Measurements from ENCODE around the gene CCZ1.
"Not testable (repeated sequence)": the region's sequence is repeated elsewhere in the genome, so short reads cannot be mapped to it uniquely, and the experiment has no call there.

The CCZ1 gene

DNA sequence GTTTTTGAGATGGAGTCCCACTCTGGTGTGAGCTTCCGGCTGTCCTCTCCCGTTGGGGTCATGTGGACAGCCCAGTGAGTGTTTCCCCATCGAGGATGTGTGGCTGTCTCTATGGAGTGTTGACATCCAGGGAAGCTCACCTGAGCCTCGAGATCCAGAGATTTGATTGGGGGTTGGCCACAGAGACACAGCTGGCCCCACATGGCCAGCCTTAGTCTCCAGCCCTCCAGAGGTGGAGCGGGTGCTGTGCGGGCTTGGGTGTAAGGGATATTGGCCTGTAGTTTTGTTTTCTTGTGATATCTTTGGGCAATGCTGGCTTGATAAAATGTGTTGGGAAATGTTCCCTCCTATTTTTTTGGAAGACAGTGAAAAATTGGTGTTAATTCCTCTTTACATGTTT lies 18.0 kb downstream of the CCZ1 start:
- DNase-seq = not testable (repeated sequence)

DNA sequence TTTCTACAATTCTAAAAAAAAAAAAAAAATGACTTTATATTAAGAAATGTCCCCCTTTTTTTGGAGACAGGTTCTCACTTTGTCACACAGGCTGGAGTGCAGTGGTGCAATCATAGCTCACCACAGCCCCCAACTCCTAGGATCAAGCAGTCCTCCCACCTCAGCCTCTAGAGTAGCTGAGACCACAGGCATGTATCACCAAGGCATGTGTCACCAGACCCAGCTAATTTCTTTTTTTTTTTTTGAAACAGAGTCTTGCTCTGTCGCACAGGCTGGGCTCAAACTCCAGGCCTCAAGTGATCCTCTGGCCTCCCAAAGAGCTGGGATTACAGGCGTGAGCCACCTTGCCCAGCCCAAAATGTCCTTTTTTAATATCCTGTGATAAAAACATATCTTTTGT lies 25.6 kb downstream of the CCZ1 start:
- DNase-seq = not testable (repeated sequence)

DNA sequence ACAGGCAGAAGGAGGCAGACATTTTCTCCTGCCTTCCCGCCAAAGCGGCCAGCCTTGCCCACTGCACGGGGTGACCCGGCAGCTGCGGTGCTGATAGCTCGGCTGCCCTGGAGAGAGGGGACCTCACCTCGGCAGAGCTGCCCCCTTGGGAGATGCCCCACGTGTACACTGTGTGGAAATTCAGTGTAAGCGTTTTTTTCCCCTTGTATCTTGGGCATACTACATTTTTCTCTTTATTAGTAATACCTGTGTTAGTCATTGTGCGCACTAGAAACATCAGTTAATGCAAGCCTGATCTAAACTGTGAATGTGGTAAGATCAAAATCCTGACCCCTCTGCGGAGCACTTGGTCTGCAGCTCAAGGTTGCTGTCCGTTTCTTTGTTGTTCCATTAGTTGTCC lies 26.1 kb downstream of the CCZ1 start:
- not testable (repeated sequence) for DNase-seq

DNA sequence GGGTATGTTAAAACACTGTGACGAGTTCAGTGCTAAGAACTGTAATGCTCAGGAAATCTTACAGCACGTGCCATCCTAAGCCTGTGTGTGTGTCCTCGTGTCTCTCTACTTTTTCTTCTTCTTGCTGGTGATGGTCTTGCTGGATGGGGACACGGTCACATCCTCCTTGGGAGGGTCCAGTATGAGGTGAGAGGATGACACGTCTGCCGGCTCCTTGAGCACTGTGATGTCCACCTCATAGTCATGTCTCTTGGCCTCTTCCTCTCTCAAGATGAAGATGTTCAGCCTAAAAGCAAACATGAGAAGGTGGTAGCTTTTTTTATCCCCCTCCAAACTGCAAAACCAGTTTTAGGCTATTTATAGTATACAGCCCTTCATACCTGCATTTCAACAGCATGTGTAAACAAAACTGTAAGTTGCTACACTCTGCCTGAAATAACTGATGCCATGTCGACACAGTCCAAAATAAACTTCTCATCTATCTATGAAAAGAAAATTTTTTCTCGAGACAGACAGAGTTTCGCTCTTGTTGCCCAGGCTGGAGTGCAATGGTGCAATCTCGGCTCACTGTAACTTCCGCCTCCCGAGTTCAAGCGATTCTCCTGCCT lies 27.8 kb downstream of the CCZ1 start:
- not testable (repeated sequence) for DNase-seq

DNA sequence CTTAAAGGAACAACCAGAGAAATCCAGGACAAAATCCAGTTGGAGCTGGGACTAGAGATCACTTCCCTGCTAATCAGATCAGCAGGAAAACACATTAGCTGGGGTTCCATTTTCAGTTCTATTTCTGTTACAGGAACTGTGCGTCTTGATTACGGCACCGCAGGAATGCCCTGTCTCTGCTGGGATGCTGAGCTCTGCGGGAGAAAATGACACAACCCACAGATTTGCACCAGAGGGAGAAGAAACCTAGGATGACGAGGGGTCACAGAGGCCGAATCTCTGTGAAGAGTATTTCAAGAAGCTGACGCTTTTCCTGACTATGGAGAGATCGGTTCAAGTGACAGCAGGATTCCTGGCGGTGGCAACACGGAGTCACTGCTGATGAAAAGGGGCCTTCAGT lies 31.8 kb downstream of the CCZ1 start:
- not testable (repeated sequence) for DNase-seq

DNA sequence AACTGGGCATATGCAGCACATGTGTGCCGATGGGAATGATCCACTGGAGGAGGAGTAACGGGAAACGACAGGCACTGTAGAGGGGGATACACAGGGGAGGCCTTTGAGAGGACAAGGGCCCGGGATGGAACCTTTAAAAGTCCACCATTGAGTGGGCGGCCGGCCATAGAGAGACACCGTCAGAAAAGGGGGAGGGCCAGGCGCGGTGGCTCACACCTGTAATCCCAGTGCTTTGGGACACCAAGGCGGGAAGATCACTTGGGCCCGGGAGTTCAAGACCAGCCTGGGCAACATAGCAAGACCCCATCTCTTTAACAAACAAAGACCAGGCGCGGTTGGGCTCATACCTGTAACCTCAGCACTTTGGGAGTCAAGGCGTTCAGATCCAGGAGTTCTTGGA lies 32.7 kb downstream of the CCZ1 start:
- DNase-seq = not testable (repeated sequence)

DNA sequence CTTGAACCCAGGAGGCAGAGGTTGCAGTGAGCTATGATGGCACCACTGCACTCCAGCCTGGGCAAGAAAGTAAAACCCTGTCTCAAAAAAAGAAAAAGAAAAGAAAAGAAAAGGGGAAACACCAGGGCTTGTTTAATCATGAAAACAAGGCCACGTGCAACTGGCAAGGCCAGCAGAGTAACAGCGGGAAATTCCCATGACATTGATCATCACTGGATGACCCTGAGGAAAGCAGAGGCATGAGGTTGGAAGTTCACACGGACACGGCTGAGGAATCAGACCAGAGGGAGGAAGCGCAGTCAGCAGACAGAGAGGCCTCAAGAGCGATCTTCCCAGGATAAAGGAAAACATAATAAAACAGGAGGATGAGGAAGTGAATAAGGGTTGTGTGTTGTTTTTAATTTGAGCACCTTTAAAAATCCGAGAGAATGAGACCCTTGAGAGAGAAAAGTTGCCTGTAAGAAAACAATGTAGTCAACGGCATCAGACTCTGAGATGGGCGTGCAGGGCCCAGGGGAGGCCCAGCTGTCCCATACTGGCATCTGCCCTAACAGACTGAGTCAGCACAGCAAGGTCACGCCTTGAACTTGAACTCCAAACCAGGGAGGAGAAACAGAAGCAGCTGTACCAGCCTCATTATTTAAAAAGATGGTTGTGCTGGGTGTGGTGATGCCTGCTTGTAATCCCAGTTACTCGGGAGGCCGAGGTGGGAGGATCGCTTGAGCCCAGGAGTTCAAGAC lies 33.5 kb downstream of the CCZ1 start:
- not testable (repeated sequence) for DNase-seq

DNA sequence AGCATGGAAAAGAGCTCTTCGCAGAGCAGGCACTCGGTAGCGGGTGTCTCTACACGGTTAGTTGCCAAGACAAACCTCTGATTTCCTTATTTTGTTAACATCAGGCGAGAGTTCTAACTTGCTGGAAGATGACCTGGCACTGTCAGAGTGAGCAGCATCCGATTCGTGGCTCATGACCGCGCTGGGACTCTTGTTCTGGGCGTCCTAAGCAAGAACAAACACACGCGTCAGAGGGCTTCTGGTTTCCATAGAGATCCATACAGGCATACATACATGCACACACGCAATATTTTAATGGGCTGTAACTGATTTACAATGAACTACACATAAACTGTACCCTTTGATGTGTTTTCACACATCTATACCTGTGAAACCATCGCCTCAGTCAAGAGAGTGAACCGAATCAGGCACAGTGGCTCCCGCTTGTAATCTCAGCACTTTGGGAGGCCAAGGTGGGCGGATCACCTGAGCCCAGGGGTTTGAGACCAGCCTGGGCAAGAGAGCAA lies 36.5 kb downstream of the CCZ1 start:
- not testable (repeated sequence) for DNase-seq

DNA sequence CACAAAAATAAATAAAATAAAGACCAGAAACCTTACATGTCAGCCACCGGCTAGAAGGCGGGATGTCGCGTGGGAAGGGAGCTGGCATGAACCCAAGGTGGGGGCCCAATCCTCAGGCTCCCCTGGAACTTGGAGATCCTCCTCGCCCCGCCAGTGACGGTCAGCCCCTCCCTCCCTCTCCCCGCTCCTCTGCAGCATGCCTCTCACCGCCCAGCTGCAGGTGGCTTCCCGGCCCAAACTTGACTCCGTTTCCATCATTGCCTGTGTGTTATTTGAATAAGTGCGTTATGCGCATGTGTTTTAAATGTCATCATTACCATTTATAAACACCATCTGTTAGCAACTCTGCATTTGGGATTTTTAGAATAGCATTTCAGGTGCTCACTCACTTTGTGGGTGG lies 64.7 kb downstream of the CCZ1 start:
- not testable (repeated sequence) for DNase-seq

DNA sequence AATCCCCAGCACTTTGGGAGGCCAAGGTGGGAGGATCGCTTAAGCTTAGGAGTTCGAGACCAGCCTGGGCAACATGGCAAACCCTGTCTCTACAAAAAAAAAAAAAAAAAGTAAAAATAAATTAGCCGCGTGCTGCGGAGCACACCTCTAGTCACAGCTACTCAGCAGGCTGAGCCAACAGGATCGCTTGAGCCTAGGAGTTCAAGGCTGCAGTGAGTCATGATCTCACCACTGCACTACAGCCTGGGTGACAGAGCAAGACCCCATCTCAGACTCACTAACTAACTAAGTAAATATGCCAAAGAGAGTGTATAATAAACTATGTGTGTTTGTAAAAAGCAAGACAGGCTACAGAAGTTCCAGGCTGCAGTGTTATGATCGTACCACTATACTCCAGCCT lies 65.3 kb downstream of the CCZ1 start:
- DNase-seq = not testable (repeated sequence)

DNA sequence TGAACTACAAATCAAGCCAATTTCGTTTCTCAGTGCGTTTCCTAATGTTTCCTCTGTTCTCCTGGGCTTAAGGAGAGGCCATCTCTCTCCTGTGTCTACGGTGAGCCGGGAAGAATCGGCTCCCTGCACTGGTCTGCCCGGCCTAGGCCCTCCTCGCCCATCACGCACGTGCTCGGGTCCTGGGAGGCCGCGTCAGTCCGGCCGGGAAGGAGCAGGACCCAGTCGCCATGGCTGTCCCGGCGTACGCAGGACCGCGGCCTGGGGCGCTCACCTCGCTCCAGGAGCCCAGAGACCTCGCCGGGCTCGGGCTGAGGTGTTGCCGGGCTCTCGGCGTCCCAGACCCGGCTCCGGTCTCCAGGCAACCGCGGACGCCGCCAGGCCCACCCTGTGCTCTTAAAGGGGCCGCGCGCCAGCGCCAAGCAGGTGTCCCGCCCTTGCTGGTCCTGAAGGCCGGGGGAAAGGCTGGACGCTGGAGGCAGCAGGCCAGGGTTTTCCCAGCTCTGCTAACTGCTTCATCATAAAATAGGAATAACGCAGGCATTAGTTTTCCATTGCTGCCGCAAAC lies 71.9 kb downstream of the CCZ1 start, which contains the start of gene RSPH10B:
RSPH10B (minus strand) TSS at position 343 of the 565 bp plus-strand sequence. CDS start 3,573 bp downstream, outside the sequence.
- not testable (repeated sequence) for DNase-seq

DNA sequence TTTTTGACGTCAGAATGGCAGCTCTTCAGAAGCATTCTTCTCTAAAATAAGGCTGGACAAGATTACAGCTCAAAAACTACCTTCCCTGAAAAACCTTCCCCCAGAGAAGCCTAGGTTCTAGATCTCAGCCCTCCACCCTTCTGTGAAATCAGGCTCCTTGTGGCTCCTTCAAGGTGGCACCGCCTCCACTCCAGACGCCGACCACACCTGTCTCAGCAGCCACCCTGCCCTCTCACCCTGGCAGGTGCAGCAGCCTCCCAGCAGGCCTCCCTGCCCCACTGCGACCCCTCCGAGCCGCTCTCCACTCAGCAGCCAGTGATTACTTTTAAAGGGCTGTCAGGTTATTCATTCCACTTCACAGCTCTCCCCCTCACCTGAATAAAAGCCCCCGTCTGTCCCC lies 75.0 kb downstream of the CCZ1 start:
- DNase-seq = not testable (repeated sequence)

All from NCI-H146 (cell line).